Measurements from ENCODE around the gene TFCP2.
A peak's percentile ranks its signal among the peaks of the same experiment; 100 is the strongest.
"Not testable (repeated sequence)": the region's sequence is repeated elsewhere in the genome, so short reads cannot be mapped to it uniquely, and the experiment has no call there.

The TFCP2 gene

DNA sequence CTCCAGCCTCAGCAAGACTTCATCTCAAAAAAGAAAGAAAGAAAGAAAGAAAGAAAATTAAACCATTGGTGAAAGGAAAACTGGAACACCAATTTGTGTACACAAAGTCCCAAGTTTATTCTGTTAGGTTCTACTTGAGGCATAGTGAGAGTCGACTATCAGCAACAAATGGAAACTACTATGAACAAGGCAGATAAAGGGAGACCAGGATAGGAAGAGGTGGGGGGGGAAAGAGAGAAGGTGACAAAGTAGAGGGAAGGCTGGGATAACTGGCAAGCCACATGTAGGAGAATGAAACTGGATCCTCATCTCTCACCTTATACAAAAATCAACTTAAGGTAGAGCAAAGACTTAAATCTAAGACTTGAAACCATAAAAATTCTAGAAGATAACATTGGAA lies 25.6 kb downstream of the TFCP2 start:
- DNase-seq, result no peak

GRCh38 chr12:51139292-51139844 lies 33.6 kb downstream of the TFCP2 start:
- DNase-seq, result no peak

DNA sequence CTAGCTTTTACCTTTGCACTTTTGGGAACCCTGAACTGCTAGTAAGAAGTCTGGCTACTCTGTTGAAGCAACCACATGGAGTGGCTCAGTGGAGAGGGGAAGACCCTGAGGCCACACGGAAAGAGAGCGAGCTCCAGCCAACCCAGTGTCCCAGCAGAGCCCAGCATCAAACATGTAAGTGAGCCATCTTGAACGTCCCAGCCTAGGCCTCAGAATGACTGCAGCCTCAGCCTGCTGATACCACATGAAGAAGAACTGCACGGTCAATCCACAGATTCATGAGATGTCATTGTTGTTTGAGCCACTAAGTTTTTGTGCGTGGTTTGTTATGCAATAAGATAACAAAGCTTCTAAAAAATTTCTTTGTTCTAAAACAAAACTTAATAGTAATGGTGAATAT lies 40.2 kb downstream of the TFCP2 start:
- no peak for DNase-seq

DNA sequence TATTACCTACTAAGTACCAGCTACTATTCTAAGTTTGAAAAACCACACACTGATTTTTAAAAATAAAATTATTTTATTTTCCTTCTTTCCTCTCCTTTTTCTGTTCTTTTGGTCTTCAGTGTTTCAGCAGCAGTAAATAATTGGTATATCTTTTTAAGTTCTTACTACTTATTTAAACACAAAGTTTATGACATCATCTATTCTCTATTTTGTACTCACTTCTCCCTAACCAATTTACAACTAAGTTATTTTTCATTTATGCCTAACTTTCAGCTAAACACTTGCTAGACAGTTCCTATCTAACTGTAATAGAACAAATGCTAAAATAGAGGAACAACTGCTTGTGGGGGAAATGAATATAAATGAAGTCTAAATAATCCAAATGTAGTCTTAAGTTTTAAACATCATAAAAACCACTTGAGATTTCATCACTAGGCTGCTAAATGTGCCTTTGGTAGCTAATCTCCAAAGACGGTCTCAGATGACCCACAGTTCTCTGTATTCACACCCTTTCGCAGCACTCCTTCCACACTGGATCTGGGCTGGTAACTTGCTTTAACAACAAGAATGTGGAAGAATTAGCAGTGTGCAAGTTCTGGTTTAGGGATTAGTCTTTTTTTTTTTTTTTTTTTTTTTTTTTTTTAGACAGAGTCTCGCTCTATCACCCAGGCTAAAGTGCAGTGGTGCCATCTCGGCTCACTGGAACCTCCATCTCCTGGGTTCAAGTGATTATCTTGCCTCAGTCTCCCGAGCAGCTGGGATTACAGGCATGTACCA lies 41.0 kb downstream of the TFCP2 start:
- no peak for DNase-seq

- no peak for DNase-seq
Measured at GRCh38 chr12:51128919-51129318, 44.0 kb downstream of the TFCP2 start.

GRCh38 chr12:51127050-51127729 lies 45.7 kb downstream of the TFCP2 start:
- no peak for DNase-seq

- no peak for DNase-seq
Measured at GRCh38 chr12:51126297-51126696, 46.6 kb downstream of the TFCP2 start.

DNA sequence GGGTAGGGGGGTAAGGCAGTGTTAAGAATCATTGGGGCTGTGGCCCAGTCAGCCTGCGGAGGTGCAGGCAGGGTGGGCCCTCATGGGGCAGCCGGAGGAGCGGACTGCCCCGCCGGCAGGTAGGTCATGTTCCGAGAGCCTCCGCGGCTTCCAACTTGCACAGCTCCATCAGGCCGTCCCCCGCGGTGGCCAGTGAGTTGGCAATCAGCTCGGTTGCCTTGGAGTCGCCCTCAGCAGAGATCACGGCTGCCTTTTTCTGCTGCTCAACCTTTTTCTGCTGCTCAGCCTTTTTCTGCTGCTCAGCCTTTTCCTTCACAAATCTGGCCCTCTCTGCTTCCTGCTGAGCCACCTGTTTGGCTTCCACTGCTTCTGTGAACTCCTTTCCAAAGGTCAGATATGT lies 48.4 kb downstream of the TFCP2 start:
- no peak for DNase-seq

DNA sequence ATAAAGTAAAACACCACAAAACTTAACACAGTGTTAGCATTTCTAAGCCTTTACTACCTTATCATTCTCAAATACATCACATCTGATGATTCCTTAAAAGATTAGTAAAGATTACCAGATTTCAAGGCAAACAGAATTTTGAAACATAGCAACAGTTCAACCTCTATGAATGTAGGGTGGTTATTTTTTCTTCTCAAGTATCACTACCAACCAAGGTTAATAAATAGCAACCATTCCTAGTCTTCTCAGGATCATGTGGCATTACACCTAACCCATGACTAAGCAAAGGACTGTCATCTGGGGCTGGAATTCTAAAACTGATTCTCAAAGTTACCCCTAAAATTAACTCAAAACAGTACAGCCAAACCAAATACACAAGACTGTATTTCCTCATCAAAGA lies 50.1 kb downstream of the TFCP2 start:
- no peak for DNase-seq

GRCh38 chr12:51118706-51119105 lies 54.2 kb downstream of the TFCP2 start:
- DNase-seq, result no peak

- DNase-seq, result no peak
Measured at GRCh38 chr12:51115533-51115932, 57.4 kb downstream of the TFCP2 start.

DNA sequence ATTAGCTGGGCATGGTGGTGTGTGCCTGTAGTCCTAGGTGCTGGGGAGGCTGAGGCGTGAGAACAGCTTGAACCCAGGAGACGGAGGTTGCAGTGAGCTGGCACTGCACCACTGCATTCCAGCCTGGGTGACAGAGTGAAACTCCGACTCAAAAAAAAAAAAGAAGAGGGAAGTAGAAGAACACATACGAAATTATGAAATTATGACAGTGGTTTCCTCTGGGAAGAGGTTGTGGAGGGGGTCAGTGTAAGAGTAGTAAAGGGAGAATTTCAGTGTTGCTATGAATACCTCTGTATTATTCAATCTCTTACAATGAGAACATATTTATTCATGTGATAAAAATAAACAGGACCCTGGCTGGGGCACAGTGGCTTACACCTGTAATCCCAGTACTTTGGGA lies 64.8 kb downstream of the TFCP2 start:
- DNase-seq, result no peak

GRCh38 chr12:51103977-51104376 lies 69.0 kb downstream of the TFCP2 start:
- no peak for DNase-seq

DNA sequence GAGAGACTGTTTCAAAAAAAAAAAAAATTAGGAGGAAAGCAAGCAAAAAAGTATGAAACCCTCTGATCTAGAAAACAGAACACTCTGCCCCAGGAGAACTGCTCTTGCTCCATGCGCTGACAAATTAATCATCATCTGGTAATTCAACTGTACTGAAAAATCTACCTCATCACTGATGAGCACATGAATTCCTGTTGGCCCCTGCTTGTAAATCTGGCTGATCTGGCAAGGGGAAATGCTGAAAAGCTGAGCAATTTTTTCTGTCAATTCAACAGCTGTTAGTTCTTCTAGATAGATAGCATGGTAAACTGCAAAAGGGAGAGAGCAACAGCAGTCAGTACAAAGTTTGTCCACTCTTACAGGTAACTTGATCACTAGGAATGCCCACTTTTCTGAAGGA lies 74.3 kb downstream of the TFCP2 start:
- DNase-seq, result no peak

- no peak for DNase-seq
Measured at GRCh38 chr12:51090705-51091229, 82.2 kb downstream of the TFCP2 start.

GRCh38 chr12:51087818-51088217 lies 85.1 kb downstream of the TFCP2 start:
- no peak for DNase-seq

DNA sequence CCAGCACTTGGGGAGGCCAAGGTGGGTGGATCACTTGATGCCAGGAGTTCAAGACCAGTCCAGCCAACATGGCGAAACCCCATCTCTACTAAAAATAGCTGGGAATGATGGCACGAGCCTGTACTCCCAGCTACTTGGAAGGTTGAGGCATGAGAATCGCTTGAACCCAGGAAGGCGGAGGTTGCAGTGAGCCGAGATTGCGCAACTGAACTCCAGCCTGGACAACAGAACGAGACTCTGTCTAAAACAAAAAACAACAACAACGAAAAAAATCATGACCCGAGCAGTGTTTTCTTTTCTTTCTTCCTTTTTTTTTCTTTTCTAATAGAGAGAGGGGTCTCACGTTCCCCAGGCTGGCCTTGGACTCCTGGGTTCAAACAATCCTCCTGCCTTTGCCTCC lies 86.0 kb downstream of the TFCP2 start:
- no peak for DNase-seq

DNA sequence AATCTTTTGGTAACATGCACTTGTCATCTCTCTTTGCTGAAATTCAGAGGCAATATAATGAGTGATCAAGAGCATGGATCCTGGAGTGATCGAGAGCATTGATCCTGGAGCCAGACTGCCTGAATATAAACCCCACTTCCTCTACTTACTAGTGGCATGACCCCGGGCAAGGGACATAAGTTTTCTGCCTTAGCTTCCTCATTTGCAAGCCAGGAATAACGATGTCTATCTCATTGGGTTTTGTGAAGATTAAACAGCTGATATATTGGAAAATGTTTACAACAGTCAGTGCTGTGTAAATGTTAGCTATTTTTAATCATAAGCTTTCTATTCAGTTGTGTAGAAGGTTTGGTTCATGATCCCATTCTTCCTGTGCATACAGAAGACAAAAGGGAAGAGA lies 87.2 kb downstream of the TFCP2 start:
- no peak for DNase-seq

- peak; percentile 98 for DNase-seq
Measured at GRCh38 chr12:51083126-51083833, 89.7 kb downstream of the TFCP2 start, which contains the start of gene CSRNP2. Gene CSRNP2 (minus strand): TSS chr12:51083596. CDS start chr12:51076561, 7,035 bp downstream.

- no peak for DNase-seq
Measured at GRCh38 chr12:51082561-51083125, 90.3 kb downstream of the TFCP2 start.

DNA sequence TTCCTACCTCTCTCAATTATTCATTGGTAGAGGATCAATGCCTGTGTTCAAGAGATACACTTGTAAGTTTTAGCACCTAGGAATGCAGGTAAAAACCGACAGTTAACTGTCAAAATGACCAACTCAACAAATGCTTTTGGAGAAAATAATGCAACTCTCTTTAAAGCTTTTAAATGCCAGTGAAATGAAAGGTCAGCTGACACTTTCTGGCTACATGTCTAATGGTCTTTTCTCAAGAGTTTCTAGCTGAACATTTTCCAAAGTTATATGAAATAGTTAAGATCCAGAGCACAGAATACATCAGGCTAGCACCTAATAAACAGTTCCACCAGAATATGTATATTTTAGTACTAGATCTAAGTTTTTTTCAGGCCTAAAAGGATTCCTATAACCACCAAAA lies 91.5 kb downstream of the TFCP2 start:
- no peak for DNase-seq

DNA sequence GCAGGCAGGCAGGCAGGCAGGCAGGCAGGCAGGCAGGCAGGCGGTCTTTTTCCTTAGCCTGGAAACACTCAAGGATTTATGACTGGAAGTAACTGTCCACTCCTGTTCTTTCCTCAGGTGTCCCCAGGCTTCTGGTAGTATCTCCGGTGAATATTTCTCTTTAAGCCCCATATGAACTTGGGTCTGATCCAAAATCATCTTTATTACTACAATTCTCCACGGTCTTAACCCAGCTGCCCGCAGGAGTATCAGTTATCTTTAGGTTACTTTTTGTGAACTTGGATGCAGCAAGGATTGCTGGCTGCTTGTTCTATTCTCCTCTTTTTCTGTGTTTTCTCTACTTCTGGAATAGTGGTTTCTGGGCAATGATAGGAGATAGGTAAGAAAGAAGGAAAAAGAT lies 92.8 kb downstream of the TFCP2 start:
- DNase-seq, result no peak

- DNase-seq, result not testable (repeated sequence)
Measured at GRCh38 chr12:51078866-51079265, 94.1 kb downstream of the TFCP2 start.
